Measurements from ENCODE around the gene MAP3K6.
A peak's percentile ranks its signal among the peaks of the same experiment; 100 is the strongest.

MAP3K6 gene

DNA sequence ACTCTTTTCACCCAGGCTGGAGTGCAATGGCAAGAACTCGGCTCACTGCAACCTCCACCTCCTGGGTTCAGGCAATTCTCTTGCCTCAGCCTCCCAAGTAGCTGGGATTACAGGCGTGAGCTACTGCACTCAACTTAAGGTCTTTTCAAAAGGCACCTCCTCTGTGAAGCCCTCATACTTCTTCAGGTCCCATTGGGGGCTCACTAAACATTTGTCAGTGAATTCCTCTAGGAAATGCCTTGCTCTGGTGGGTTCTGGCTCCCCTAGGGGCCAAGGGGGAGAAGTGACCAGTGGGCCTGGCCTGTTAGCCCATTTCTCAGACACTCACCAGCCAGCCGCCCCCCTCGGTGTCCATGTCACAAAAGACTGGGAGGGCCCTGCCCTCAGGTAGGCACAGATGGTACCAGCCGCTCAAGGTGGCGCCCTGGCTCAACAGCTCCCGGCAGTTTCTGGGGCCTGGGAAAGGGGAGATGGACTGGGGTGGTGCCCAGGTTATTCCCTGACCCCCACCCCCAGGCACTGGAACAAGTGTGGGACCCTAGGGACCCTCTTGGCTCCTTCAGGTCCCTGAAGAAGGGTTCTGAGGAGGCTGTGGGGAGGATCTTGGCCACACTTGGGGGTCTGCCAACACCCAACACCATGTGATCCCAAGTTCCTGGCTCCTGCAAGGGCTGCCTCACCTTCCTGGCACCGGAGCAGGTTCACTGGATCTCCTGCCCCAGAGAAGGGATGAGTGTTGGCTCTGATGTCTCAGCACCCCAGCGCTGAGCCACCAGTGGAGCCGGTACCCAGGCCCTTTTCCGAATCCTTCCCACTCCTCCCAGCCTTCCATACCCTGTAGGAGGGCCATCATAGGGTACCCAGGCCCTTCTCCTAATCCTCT lies 6.3 kb upstream of the MAP3K6 start:
- DNase-seq, result no peak

DNA sequence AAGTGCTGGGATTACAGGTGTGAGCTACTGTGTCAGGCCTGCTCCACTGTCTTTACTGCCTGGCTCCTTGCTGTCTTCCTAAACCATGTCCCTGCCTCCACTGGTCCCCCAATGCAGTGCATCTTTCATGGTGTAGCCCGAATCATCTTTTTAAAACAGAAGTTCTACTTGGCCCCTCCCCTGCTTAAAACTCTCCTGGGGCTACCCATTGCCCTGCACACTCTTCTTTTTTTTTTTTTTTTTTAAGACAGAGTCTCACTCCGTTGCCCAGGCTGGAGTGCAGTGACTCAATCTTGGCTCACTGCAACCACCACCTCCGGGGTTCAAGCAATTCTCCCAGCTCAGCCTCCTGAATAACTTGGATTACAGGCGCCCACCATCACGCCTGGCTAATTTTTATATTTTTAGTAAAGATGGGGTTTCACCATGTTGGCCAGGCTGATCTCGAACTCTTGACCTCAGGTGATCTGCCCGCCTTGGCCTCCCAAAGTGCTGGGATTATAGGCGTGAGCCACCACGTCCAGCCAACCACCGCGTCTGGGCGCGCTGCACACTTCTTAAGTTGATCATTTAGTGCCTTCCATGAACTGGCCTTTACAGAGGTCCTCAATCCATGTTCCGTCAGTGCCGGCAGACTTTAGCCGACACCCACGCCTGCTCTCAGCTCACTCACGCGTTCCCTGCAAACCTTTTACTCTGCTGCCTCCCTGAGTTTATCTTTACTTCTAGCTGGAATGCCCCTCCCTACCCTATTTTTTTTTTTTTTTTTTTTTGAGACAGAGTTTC lies 5.5 kb upstream of the MAP3K6 start:
- no peak for DNase-seq

DNA sequence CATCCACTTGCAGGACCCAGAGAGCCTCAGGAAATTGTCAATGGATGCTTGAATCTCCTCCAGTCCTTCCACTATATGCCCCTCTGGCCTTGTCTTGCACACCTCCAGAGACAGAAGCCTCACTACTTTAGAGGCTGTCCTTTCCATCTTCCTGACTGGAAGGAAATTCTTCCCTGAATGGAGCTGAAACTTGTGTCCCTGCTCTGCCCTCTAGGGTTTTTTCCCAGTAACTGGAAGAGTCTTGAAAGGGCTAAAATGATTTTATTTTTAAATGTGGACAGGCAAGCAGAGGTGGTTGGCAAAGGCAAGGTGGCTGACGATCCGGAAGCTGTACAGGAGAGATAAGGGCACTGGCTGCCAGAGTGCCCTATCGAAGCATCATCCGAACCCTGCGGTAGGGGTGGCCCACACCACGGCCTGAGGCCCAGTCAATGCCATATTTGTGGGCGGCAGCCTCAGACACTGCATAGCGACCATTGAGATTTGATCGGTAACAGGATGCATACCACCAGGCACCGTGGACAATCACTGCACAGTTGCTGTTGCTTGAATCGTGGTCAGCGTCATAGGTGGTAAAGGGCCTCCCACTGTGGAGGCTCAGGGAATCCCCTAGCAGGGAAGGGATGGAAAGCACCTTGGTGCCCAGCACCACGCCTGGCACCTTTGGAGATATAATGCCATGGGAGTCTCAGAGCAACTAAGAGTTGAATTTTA lies 2.3 kb upstream of the MAP3K6 start:
- DNase-seq, result no peak

DNA sequence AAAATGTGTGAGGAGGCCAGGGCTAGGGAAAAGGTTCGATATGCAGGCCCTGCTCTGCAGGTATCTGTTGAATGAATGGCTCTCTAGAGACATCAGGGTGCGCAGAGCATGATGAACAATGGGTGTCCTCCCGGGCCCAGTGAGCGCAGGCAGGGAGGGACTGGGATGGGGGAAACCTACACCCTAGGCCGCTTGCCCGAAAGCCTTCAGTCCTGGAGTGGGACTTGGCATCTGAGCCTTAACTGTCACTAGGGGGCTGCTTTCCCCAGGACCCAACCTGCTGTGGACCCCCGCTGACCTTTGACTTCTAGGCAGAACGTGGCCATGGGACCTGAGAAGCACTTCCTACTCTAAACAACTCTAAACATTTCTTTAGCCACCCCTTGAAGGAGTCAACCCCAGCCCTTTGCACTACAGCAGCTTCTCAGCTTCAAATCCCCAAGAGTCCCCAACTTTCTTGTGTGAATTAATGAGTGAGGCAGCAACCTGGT lies 444 bp upstream of the MAP3K6 start:
- no peak for DNase-seq

DNA sequence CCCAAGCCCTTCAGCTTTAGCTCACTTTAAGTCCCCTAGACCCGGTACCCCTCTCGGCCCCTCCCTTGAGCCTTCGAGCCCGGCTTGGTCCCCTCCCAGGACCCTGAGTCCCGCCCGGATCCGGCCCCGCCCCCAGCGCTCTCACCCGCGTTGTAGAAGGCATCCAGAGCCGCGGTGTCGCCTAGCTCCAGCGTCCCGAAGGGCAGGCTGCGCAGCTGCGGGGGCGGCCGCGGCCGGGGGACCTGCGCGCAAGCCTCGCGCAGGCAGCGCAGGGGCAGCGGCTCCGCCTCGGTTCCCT lies 699 bp downstream of the MAP3K6 start:
- peak; percentile 56 for DNase-seq

DNA sequence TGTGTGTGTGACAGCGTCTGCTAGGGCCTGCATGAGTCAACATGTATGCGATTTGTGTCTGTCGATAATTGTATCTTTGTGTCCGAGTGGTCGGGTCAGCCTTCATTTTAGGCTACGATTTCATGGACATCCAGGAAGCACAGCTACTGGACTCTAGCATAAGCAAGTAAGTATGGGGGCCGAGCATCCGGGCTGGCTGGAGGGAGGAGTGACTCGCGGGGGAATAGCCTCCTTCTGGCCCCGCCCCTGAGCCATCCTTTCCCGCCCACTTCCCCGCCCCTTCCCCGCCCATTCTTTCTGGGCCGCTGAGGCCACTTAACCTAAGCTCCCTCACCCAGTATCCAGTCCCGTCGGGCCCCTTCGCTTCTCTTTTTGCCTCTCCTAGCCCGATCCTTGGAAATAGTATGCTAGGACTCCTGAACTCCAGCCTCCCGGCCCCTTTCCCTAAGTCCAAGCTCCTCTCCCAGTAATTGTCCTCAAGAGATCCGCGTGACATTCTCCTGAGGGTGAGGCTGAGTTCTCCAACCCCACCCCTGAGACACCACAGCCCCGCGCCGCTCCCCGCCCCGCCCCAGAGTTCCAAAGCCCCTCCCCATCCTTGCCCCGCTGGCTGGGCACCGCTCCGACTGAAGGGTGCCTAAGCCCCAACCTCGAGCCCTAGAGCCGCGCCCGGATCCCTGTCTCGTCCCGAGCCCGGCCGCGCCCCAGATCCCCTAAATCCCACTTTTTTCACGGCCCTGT lies 1.2 kb downstream of the MAP3K6 start:
- DNase-seq, result peak; percentile 84

DNA sequence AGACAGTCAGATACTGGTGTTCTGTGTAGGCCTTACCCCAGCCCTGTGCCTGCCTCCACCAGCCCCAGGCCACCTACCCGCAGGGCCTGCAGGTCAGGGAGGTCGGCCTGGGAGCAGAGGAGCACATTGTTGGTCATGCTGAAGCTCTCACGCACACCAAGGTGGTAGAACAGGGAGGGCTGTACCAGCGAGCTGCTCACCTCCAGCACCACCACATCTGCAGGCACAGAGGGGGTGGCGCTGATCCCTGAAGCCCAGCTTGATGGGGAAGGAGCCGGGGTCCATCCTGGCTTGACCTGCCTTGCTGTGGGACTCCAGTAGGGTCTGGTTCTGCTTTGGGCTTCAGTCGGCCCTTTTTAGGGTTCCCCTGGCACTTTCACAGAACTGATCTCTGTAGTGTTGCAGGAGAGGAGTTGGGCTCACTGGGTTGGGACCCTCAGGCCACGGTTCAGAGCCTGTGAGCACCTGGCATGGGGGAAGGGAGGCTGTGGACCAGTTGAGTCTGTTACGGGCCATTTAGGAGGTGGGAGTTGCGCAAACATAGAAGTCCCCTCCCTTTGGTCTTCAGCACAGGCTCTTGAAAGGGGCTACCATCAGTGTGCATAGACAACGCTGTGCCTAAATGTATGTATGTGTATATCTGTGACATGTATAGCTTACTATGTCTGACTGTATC lies 1.9 kb downstream of the MAP3K6 start:
- no peak for DNase-seq

DNA sequence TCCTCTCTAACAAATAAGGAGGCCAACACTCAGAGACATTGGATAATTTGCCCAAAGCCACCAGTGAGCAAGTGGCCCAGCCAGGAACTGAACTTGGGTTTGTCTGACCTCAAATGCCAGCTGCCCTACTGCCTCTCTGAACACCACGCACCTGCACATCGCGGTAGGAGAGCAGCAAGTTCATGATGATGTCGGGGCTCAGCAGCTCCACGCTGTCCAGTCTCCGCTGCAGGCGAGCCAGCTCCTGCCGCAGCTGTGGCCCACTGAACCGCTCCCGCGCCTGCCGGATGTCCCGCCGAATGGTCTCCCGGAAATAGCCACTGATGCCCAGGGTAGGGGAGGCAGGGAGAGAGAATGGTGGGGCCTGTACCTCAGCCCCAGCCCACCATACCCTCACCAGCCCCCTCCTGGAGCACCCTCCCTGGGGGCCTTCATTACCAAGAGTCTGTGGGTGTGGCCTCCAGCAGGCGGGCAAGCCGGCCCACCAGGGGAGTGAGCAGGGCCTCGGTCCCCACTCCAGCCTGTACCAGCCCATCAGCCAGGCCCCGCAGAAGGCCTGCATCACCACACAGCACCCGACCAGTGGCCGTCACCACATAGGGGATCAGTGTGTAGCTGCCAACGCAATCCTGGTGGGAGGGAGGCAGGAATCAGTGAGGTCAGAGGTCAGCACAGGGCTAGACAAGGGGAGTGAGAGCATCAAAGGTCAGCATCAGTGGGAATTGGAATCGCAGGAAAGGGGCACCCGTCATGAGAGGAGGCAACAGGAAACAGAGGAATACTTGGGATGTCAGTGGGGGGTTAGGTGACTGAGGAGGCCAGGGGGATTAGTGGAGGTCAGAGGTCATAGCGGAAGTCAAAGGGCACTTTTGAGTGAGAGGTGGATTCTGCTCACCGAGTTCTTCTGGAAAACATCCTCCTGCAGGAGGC lies 2.7 kb downstream of the MAP3K6 start:
- no peak for DNase-seq

DNA sequence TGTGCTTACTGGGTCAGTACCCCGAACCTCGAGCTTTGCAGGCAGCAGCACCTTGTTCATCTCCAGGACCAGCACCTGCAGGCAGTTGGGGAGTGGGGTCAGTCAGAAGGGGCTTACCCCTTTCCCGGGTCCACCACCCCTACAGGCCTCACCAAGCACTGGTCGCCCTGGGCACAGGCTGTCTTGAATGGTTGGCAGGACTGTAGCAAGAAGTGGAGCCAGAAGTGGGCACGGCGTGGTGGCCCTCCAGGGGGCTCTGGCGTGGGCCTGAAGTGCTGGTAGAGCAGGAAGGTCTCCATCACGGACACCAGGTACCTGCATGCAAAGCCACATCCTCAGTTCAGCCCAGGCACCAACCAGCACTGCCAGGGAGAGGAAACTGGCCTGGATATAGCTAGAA lies 5.2 kb downstream of the MAP3K6 start:
- no peak for DNase-seq

DNA sequence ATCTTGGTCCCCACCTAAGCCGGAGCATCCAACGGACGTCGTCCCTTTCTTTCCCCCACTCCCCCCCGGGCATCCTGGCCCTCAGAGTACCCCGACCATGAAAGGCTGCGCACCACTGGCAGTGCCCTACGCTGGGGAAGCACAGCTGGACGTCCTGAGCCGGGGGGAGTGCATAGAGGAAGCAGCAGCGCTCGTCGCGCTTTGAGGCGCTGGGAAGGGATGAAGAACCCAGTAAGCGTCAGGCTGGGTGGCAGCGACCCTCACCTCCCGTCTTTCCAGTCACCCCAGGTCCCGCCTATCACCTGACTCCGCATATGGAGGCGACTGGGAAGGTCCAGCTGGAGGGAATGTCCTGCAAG lies 5.7 kb downstream of the MAP3K6 start:
- no peak for DNase-seq

DNA sequence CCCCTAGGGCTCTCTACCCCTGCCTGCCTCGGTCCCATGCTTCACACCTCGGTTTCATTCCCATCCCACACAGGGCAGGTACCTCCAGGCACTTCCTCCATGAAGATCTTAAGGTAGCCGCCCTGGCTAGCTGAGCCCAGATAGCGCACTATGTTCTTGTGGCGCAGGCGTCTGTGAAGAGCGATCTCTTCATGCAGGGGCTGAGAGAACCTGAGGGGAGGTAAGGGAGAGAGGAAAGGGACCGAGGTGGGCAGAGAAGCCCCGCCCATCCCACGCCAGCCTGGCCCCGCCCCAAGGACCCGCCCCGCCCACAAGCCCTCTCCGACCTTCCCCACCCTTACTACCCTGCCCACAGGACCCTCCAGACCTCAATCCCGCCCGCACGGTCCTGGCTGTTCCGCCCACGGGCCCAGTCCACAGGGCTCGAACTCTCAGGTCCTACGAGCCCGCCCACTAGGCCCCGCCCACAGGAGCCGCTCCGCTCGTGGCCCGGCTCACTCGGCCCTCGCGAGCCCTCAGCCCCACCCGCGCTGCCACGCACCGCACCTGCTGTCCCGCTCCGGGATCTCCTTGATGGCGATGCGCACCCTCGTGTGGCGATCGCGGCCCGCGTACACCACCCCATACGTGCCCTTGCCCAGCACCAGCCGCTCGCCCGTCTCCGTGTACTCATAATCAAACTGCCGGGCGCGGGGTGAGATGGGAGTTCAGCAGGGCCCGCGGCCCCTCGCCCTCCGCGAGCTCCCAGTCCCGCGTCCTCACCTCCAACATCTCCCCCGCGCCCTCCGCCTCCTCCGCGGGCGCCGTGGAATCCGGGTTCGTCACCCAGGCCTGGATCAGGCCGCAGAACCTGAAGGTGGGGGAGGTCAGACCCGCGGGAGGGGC lies 6.4 kb downstream of the MAP3K6 start:
- DNase-seq, result no peak

DNA sequence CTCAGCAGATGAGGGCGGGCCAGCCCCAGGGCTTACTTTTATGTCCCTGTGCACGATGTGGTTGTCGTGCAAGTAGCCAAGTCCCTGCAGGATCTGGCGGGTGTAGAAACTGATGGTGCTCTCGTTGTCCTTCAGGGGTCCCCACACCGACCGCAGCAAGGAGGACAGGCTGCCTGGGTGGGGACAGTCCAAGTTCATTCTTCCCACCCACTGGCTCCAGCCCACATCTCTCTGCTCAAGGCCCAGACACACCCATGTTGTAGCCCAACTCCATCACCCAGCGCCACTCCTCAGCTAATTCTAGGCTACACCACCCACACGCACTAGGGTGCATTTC lies 7.0 kb downstream of the MAP3K6 start:
- no peak for DNase-seq

DNA sequence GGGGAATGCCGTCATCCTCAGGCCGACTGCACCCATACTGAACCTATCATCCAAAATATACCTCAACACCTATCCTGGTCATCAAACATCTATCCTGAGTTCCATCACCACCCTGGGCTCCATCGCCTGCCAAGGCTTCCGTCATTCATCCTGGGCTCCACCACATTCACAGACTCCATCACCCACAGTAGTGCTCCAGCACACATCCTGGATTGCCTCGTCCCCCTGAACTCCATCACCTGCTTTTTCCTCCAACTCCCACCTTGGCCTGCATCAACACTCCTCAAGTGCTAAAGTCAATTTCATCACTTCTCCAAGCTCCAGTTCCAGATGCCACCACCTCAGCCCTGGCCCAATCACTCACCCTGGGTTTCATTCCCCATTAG lies 7.8 kb downstream of the MAP3K6 start:
- no peak for DNase-seq

DNA sequence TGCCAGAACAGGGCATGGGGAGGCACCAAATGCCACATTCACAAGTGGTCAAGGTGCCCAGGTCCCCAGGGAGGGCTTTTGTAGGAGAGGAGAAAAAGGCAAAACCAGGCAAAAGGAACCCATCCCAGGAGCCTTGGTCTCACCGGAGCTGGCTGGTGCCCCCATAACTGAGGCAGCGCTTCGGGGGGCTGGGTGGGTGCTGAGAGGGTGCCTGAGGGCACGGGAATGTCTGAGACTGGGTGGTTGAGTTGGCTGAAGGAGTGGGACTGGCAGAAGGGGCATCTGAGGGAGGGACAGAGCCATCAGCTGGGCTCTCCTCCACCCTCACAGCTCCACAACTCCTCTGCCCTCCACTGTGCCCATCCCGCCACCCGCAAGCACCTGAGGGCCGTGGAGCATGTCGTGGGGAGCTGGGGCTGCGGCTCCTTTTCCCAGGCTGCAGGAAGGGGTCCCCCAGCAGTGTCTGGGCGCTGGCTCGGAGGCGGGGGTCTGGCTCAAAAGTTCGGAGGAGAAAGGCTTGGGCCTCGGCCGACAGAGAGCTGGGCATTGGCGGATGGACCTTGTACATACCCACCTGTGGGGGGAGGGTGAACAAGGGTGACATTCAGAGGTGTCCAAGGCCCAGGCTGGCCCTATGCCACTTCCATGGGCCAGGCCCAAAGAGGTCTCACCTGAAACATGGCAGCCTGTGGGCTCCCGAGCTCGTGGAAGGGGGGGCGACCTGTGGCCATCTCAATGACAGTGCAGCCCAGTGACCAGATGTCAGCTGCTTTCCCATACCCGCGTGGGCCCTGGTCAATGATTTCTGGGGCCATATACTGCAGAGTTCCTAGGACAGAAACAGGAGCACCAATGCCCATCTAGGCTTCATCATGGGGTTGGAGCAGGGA lies 8.5 kb downstream of the MAP3K6 start:
- no peak for DNase-seq

DNA sequence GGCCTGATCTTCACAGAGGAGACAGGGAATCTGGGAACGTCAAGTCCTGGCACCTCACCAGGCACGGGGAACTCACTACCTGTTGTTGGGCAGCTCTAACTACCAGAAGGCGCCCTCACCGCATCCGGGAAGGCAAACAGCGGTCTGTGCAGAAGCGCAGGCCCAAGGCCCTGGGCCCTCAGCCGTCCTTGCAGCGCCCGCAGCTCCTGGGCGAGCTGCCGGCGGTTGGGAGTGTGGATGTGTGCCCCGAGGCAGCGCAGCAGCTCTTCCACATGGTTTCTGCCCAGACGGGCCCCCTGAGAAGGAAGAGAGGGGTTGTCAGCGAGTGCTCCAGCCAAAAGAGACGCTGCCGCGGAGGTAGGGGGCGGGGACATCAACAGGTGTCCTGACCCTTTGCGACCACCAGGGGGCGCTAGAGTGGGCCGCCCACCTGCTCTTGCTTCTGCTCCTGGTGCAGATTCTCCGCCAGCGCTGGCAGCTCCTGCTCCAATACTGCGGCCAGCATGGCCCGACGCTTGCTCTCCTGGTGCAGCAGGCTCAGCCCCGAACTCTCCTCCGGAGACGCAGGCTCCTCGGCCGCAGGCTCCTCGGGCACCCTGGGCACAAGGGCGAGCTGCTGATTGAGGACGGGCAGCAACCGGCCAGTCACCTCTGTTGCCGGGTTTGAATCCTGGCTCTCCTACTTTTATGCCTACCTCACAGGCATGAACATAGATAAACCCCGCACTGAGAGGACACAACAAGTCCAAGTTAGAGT lies 9.3 kb downstream of the MAP3K6 start:
- DNase-seq, result peak; percentile 46

DNA sequence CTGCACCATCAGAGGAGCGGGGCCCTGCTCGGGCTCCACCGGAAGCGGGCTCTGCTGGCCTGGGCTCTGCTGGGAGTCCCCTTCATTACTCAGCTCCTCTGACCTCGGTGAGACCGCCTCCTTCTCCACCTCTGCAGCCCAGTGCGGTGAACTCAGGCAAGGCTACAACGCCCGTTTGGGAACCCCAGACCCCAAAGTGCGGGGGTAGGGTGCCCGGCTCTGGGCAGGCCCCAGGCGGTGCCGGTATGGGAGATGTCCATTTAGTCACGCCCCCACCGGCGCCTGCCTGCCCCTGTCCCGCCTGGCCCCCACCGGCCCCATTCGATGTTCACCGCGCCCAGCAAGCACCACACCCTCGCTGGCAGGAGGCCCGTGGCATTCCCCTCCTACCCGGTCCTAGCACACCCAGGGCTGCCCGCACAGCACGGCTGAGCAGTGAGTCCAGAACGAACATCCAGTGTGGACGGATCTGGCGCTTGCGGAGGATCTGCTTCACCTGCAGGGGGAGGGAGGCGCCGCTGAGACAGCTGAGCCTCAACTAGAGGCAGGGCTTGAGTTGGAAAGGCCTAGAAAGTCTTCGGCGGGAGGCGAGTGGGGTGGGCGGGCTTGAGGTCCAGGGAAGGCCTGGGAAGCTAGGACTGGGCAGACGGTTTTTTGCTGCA lies 10.0 kb downstream of the MAP3K6 start:
- no peak for DNase-seq

DNA sequence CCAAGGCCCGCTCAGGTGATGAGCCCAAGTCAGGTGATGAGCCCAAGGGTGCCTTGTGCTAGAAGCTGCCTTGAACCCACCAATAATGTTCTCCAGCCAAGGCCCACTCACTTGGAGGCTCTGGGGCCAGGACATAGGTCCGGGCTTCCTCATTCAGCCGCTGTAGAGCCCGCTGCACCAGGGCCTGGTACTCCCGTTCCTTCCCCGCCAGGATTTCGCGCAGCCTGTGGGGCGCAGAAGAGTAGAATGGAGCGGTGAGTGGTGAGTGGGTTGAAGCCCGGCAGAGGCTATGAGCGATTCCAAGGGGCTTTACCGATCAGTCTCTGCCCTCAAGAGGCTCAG lies 10.5 kb downstream of the MAP3K6 start:
- DNase-seq, result no peak

DNA sequence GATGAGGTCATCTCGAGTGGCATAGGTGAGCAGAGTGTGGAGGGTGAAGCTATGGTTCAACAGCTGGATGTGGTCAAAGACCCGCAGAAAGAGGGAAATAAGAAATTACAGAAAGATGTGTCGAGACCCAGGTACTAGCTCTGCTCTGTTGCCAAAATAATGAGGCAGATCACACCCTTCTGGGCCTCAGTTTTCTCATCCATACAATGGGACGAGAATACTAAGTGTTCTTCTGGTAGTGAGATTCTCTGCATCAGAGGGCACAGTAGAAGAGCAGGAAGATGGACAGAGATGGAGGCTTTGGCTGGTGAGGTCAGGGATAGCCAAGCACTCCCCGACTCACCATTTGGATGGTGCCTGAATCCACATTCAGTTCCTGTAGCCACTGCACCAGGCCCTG lies 11.1 kb downstream of the MAP3K6 start:
- DNase-seq, result no peak

Measured in NCI-H1105 (cell line).